Measurements from ENCODE around the gene HNRNPK. TPM values are rescaled to one million over a fixed set of nuclear protein-coding genes. Genes with fewer than 3 reads are reported as not detected.

The HNRNPK gene
- total and polyA plus RNA-seq, 2 donors (not counting 1 experiment from before 2014, with no cell fraction given) = 475 to 558 TPM

DNA sequence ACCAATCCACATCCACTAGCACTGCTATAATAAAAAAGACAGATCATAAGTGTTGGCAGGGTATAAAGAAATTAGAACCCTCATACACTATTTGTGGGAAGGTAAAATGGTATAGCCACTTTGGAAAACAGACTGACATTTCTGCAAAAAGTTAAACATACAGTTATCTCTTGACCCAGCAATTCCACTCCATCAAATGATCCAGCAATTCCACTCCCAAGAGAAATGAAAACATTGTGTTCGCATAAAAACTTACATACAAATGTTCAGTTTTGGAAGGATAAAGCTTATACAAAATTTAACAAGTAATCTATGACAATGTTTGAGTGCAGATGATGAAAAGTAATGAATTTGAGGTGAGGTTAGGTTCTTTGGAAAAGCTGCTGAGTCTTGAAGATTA lies 60.9 kb downstream of the HNRNPK start:
- H3K4me2 ChIP-seq (ENCODE audit: extremely low read depth, insufficient read depth, low read length) = no peak overlapping the region
- H3K27me3 ChIP-seq (ENCODE audit: control insufficient read depth, insufficient read depth, low read length) = no peaks in the 10 kb centered on the region
- no peak overlapping the region for H3K4me3 ChIP-seq (replicated peaks in 1 of 4; ENCODE audit: control extremely low read depth in 1 of 4, insufficient read depth in 1 of 4, low read depth in 3 of 4, low read length in 4 of 4)
- no peak overlapping the region for H3K9ac ChIP-seq (ENCODE audit: insufficient read depth, low read length)
- no peaks in the 10 kb centered on the region for H3K79me2 ChIP-seq (ENCODE audit: control insufficient read depth, insufficient read depth, low read length)
- H3K36me3 ChIP-seq (ENCODE audit: control insufficient read depth, insufficient read depth, low read length) = no peaks in the 10 kb centered on the region
- H3K9me3 ChIP-seq (ENCODE audit: control insufficient read depth, insufficient read depth, low read depth, low read length) = no peaks in the 10 kb centered on the region
- no peaks in the 10 kb centered on the region for H4K20me1 ChIP-seq (ENCODE audit: control insufficient read depth, extremely low read depth, insufficient read depth, low read length)
- H2AFZ ChIP-seq (ENCODE audit: low read length) = no peak overlapping the region
- DNase-seq (ENCODE audit: low read depth in 2 of 2) = no peak
- no peaks in the 10 kb centered on the region for H3K4me1 ChIP-seq (ENCODE audit: control insufficient read depth, extremely low read depth, insufficient read depth, low read length)
- H3K27ac ChIP-seq (ENCODE audit: insufficient read depth, low read length) = no peak overlapping the region
- TF ChIP-seq, protein P1, sequence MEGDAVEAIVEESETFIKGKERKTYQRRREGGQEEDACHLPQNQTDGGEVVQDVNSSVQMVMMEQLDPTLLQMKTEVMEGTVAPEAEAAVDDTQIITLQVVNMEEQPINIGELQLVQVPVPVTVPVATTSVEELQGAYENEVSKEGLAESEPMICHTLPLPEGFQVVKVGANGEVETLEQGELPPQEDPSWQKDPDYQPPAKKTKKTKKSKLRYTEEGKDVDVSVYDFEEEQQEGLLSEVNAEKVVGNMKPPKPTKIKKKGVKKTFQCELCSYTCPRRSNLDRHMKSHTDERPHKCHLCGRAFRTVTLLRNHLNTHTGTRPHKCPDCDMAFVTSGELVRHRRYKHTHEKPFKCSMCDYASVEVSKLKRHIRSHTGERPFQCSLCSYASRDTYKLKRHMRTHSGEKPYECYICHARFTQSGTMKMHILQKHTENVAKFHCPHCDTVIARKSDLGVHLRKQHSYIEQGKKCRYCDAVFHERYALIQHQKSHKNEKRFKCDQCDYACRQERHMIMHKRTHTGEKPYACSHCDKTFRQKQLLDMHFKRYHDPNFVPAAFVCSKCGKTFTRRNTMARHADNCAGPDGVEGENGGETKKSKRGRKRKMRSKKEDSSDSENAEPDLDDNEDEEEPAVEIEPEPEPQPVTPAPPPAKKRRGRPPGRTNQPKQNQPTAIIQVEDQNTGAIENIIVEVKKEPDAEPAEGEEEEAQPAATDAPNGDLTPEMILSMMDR (conservative IDR thresholded peaks at IDR 0.05 in 1 of 2, IDR thresholded peaks at IDR 0.05 in 1 of 2; ENCODE audit: low read depth in 1 of 2, low read length in 2 of 2) = no peak
- no peak for TF ChIP-seq EZH2 (IDR thresholded peaks at IDR 0.05; ENCODE audit: low read length, missing control alignments)

Other genes with a start within 250 kb of the HNRNPK start
- gene GKAP1, start 162.4 kb downstream of the HNRNPK start, total RNA-seq = 2.6 TPM in 2 replicates
- gene GKAP1, start 162.4 kb downstream of the HNRNPK start, polyA plus RNA-seq = 0.95 and 1.0 TPM in 2 replicates
- gene KIF27, start 58.8 kb downstream of the HNRNPK start, total RNA-seq = 4.8 and 6.2 TPM in 2 replicates
- 0.98 and 1.00 TPM in 2 replicates for gene KIF27, start 58.8 kb downstream of the HNRNPK start, polyA plus RNA-seq
- gene RMI1, start 590 bp upstream of the HNRNPK start, total RNA-seq = 3.6 and 5.0 TPM in 2 replicates
- gene RMI1, start 590 bp upstream of the HNRNPK start, polyA plus RNA-seq = 2.3 and 3.1 TPM in 2 replicates